T-helper 1 cell treated with Interleukin-12 subunit alpha and Interleukin-12 subunit beta and Interleukin-4 antibody, amounts not matched to agents 30 μg/mL and 1 μg/mL, for 36 hours (primary cell): ENCODE measurements around the gene AP1S1.
"Not testable (repeated sequence)": the region's sequence is repeated elsewhere in the genome, so short reads cannot be mapped to it uniquely, and the experiment has no call there.

ENCODE experiments used
- H3K27ac Mint-ChIP-seq: one replicate; pipeline ENCODE4 v1.8.0; 2021; ENCODE audit warnings: mild to moderate bottlenecking, mixed read lengths
- H3K27me3 Mint-ChIP-seq: one replicate; pipeline ENCODE4 v1.8.0; 2021; ENCODE audit warnings: low read depth, mixed read lengths
- H3K36me3 Mint-ChIP-seq: one replicate; pipeline ENCODE4 v1.8.0; 2021; ENCODE audit warnings: low read depth, mixed read lengths
- H3K4me1 Mint-ChIP-seq: one replicate; pipeline ENCODE4 v1.8.0; 2021; ENCODE audit warnings: low read depth, mixed read lengths
- H3K4me3 Mint-ChIP-seq: one replicate; pipeline ENCODE4 v1.8.0; 2021; ENCODE audit warnings: mild to moderate bottlenecking, moderate library complexity, mixed read lengths
- H3K9me3 Mint-ChIP-seq: one replicate; pipeline ENCODE4 v1.8.0; 2021; ENCODE audit warnings: mixed read lengths

AP1S1 gene

GRCh38 chr7:101153969-101154692 lies at the start of gene AP1S1:
TSS of gene AP1S1 (plus strand) at chr7:101154476. CDS start at chr7:101154515, 39 bp downstream.
- H3K27ac Mint-ChIP-seq, result peak within 1 kb of the TSS; percentile 73

DNA sequence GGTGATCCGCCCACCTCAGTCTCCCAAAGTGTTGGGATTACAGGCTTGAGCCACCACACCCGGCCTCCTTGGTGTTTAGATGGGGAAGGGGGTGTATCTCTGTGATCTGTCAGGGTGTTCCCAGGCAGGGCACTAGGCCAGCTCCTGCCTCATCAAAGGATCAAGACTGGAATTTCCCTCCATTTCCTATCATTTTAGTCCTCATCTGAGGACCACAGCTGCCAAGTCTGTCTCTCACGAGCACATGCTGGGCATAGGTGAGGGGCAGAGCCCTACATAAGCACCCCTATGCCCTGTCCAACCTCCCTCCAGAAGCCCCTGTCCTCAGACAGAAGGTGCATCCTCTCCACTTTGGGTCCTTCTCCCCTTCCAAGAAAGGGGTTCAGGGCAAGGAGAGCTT lies 49.5 kb upstream of the AP1S1 start:
- no peak overlapping the region for H3K27ac Mint-ChIP-seq
- peaks cover 2% of the 10 kb centered on the region for H3K4me1 Mint-ChIP-seq
- H3K4me3 Mint-ChIP-seq, result no peak overlapping the region
- peaks cover 24% of the 10 kb centered on the region for H3K27me3 Mint-ChIP-seq
- no peaks in the 10 kb centered on the region for H3K9me3 Mint-ChIP-seq
- no peaks in the 10 kb centered on the region for H3K36me3 Mint-ChIP-seq

More at GRCh38 chr7:101153969-101154692, at the start of gene AP1S1:
- Mint-ChIP-seq H3K4me3 (peak within 1 kb of the TSS; percentile 84), H3K9me3 (no peaks in the 10 kb centered on the region), H3K27me3 (peaks cover 15% of the 10 kb centered on the region), H3K4me1 (peaks cover 11% of the 10 kb centered on the region), H3K36me3 (peaks cover 9% of the 10 kb centered on the region)

DNA sequence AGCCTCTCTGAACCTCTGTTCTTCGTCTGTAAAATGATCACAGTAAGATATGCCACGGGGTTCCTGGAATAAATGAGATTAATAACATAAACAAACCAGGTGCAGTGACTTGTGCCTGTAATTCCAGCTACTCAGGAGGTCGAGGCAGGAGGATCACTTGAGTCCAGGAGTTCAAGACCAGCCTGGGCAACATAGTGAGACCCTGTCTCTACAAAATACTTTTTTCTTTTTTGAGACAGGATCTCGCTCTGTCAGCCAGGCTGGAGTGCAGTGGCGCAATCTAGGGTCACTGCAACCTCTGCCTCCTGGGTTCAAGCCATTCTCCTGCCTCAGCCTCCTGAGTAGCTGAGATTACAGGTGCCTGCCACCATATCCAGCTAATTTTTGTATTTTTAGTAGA lies 49.0 kb upstream of the AP1S1 start:
- H3K9me3 Mint-ChIP-seq, H3K4me3 Mint-ChIP-seq, H3K36me3 Mint-ChIP-seq, H3K27ac Mint-ChIP-seq, H3K4me1 Mint-ChIP-seq: not testable (repeated sequence)
- peaks cover 21% of the 10 kb centered on the region for H3K27me3 Mint-ChIP-seq

DNA sequence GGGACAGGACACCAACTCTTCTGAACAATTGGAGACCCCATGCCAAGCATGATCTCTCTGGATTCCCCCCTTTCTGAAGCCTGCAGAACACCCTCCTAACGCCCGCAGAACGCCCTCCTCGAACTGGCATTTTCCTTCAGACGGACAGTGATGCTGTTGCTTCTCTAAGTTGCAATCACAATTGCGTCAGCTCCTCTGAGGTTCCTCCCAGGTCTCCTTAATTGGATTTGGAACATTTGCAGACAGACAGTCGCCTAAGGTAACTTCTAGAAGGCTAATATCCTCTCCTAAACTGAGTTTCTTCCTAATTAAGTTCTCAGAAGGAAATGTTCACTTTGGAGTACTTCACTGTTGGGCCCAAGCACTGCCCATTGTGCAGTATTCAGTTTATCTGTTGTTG lies 47.9 kb upstream of the AP1S1 start:
- peaks cover 2% of the 10 kb centered on the region for H3K4me1 Mint-ChIP-seq
- no peak overlapping the region for H3K4me3 Mint-ChIP-seq
- no peaks in the 10 kb centered on the region for H3K36me3 Mint-ChIP-seq
- H3K27me3 Mint-ChIP-seq, result peaks cover 9% of the 10 kb centered on the region
- no peak overlapping the region for H3K27ac Mint-ChIP-seq
- H3K9me3 Mint-ChIP-seq, result no peaks in the 10 kb centered on the region

DNA sequence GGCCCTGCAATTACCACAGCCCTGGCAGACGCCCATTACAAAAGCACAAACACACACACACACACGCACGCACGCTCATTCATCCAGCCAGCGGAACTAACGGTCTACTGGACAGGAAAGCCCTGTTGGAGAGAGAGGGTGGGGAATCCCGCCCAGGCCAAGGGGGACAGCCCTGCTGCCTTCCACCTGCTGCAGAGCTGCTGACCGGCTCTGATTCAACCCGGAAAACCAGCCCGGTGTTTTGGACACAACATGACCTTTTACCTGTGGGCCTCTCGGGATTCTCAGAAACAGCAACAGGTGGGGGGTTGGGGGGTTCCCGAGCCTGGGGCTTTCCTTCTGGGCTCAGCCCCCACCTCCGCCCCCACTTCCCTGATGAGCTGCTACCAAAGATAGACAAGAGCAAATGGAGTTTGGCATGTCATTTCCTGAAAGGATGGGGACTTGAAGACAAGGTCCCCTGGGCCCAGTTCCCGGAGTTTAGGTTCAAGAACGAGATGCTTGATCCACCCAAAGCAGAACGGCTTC lies 45.9 kb upstream of the AP1S1 start:
- Mint-ChIP-seq H3K4me3 (no peak overlapping the region), H3K27me3 (peaks cover 3% of the 10 kb centered on the region), H3K4me1 (peaks cover 2% of the 10 kb centered on the region), H3K9me3 (no peaks in the 10 kb centered on the region), H3K36me3 (no peaks in the 10 kb centered on the region), H3K27ac (no peak overlapping the region)

- Mint-ChIP-seq H3K27ac (no peak overlapping the region), H3K4me1 (peaks cover 2% of the 10 kb centered on the region), H3K36me3 (no peaks in the 10 kb centered on the region), H3K4me3 (no peak overlapping the region), H3K9me3 (no peaks in the 10 kb centered on the region), H3K27me3 (peaks cover 3% of the 10 kb centered on the region)
Measured at GRCh38 chr7:101108961-101109360, 45.3 kb upstream of the AP1S1 start.

DNA sequence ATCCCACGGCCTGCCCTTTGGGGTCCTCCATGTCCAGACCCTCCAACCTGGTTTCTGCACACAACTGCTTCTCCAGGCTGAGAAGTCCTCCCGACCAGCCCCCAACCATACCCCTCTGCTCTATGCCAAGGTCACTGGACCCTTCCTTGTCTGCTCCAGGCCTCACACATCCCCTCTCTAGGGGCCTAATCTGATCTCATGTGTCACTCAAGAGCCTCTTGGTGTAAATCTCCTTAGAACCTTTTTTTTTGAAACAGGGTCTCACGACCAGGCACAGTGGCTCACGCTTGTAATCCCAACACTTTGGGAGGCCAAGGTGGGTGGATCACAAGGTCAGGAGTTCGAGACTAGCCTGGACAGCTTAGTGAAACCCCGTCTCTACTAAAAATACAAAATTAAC lies 44.9 kb upstream of the AP1S1 start:
- Mint-ChIP-seq H3K27me3 (peaks cover 3% of the 10 kb centered on the region), H3K9me3 (no peaks in the 10 kb centered on the region), H3K4me1 (no peaks in the 10 kb centered on the region), H3K36me3 (no peaks in the 10 kb centered on the region), H3K4me3 (no peak overlapping the region), H3K27ac (no peak overlapping the region)

DNA sequence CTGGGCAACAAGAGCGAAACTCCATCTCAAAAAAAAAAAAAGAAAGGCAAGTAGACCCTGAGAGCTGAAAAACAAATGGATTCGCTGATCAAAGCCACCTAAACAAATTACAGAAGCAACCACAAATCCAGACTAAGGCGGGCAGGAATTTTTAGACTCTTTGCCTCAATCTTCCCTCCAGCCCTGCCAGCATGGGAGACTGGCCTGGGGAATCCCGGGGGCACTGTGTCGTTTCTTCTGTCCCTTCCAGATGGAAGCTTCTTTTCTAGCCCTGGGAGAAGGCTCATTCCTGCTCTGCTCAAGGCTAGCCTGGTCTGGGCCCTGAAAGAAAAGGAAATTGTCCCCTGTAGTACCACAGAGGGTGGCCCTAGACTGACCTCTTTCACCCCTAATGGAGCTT lies 43.0 kb upstream of the AP1S1 start:
- H3K4me3 Mint-ChIP-seq, result no peak overlapping the region
- H3K27ac Mint-ChIP-seq, result no peak overlapping the region
- no peaks in the 10 kb centered on the region for H3K9me3 Mint-ChIP-seq
- H3K36me3 Mint-ChIP-seq, result no peaks in the 10 kb centered on the region
- H3K27me3 Mint-ChIP-seq, result no peaks in the 10 kb centered on the region
- H3K4me1 Mint-ChIP-seq, result no peaks in the 10 kb centered on the region

- H3K4me3 Mint-ChIP-seq, result no peak overlapping the region
- no peaks in the 10 kb centered on the region for H3K27me3 Mint-ChIP-seq
- no peaks in the 10 kb centered on the region for H3K9me3 Mint-ChIP-seq
- H3K4me1 Mint-ChIP-seq, result no peaks in the 10 kb centered on the region
- no peak overlapping the region for H3K27ac Mint-ChIP-seq
- no peaks in the 10 kb centered on the region for H3K36me3 Mint-ChIP-seq
Measured at GRCh38 chr7:101112233-101112632, 42.0 kb upstream of the AP1S1 start.

DNA sequence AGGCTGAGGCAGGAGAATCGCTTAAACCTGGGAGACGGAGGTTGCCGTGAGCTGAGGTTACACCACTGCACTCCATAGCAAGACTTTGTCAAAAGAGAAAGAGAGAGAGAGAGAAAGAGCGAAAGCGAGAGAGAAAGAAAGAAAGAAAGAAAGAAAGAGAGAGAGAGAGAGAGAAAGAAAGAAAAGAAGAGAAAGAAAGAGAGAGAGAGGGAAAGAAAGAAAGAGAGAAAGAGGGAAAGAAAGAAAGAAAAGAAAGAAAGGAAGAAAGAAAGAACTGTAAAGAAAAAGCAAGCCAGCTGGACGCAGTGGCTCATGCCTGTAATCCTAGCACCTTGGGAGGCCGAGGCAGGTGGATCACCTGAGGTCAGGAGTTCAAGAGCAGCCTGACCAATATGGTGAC lies 41.1 kb upstream of the AP1S1 start:
- not testable (repeated sequence) for H3K4me1 Mint-ChIP-seq, H3K27me3 Mint-ChIP-seq, H3K4me3 Mint-ChIP-seq, H3K9me3 Mint-ChIP-seq, H3K36me3 Mint-ChIP-seq, H3K27ac Mint-ChIP-seq

GRCh38 chr7:101113836-101114235 lies 40.4 kb upstream of the AP1S1 start:
- Mint-ChIP-seq H3K4me1 (no peaks in the 10 kb centered on the region), H3K36me3 (no peaks in the 10 kb centered on the region), H3K9me3 (no peaks in the 10 kb centered on the region), H3K27ac (no peak overlapping the region), H3K4me3 (no peak overlapping the region), H3K27me3 (peaks cover 2% of the 10 kb centered on the region)

- Mint-ChIP-seq H3K4me1 (no peaks in the 10 kb centered on the region), H3K9me3 (no peaks in the 10 kb centered on the region), H3K27me3 (peaks cover 4% of the 10 kb centered on the region), H3K36me3 (no peaks in the 10 kb centered on the region), H3K4me3 (no peak overlapping the region), H3K27ac (no peak overlapping the region)
Measured at GRCh38 chr7:101114492-101114891, 39.8 kb upstream of the AP1S1 start.

DNA sequence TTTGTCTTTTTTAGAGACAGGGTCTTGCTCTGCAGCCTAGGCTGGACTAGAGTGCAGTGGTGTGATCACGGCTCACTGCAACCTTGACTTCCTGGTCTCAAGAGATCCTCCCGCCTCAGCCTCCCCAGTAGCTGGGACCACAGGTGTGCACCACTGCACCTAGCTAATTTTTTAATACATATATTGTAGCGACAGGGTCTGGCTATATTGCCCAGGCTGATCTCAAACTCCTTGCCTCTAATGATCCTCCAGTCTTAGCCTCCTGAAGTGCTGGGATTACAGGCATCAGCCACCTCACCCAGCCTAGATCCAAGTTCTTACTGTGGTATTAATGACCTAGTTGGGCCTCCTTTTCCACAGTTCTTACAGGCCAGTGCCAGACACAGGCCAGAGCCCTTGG lies 39.1 kb upstream of the AP1S1 start:
- H3K4me1 Mint-ChIP-seq, result no peaks in the 10 kb centered on the region
- peaks cover 8% of the 10 kb centered on the region for H3K27me3 Mint-ChIP-seq
- H3K9me3 Mint-ChIP-seq, result no peaks in the 10 kb centered on the region
- H3K4me3 Mint-ChIP-seq, result no peak overlapping the region
- no peak overlapping the region for H3K27ac Mint-ChIP-seq
- H3K36me3 Mint-ChIP-seq, result no peaks in the 10 kb centered on the region

- Mint-ChIP-seq H3K36me3 (no peaks in the 10 kb centered on the region), H3K27ac (no peak overlapping the region), H3K4me3 (no peak overlapping the region), H3K9me3 (no peaks in the 10 kb centered on the region), H3K27me3 (peaks cover 10% of the 10 kb centered on the region), H3K4me1 (peaks cover 1% of the 10 kb centered on the region)
Measured at GRCh38 chr7:101116898-101117297, 37.4 kb upstream of the AP1S1 start.

DNA sequence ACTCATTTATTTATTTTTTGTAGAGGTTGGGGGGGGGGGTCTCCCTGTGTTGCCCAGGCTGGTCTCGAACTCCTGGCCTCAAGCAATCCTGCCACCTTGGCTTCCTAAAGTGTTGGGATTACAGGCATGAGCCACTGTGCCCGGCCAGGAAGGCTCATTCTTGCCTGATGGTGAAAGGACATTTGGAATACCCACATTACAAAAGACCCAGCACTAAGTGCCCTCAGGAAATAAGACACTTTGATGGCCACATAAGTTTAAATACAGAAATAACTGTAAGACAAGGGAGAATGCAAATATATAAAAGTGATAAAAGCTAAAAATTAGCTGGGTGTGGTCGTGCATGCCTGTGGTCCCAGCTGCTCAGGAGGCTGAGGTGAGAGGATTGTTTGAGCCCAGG lies 35.4 kb upstream of the AP1S1 start:
- peaks cover 25% of the 10 kb centered on the region for H3K27me3 Mint-ChIP-seq
- H3K27ac Mint-ChIP-seq, result no peak overlapping the region
- peaks cover 8% of the 10 kb centered on the region for H3K4me1 Mint-ChIP-seq
- H3K4me3 Mint-ChIP-seq, result no peak overlapping the region
- H3K9me3 Mint-ChIP-seq, result no peaks in the 10 kb centered on the region
- no peaks in the 10 kb centered on the region for H3K36me3 Mint-ChIP-seq
